BLaER1 (cell line): ENCODE measurements around the gene ACTBL2.

Experiments
- H3K27ac ChIP-seq: shearing (Covaris generic); formaldehyde crosslinking; 2 replicates; pipeline ENCODE4 v1.8.1; 2022
- H3K27me3 ChIP-seq: shearing (Covaris generic); formaldehyde crosslinking; 2 replicates; pipeline ENCODE4 v1.8.1; 2022
- H3K36me3 ChIP-seq: shearing (Covaris generic); formaldehyde crosslinking; 2 replicates; pipeline ENCODE4 v1.8.1; 2022
- H3K4me1 ChIP-seq: shearing (Covaris generic); formaldehyde crosslinking; 2 replicates; pipeline ENCODE4 v1.8.1; 2022
- H3K4me2 ChIP-seq: shearing (Covaris generic); formaldehyde crosslinking; 2 replicates; pipeline ENCODE4 v1.8.1; 2022
- H3K4me3 ChIP-seq: shearing (Covaris generic); formaldehyde crosslinking; 2 replicates; pipeline ENCODE4 v1.8.1; 2022
- H3K9ac ChIP-seq: shearing (Covaris generic); formaldehyde crosslinking; 2 replicates; pipeline ENCODE4 v1.8.1; 2022
- H3K9me3 ChIP-seq: shearing (Covaris generic); formaldehyde crosslinking; 2 replicates; pipeline ENCODE4 v1.8.1; 2022
- H4K20me1 ChIP-seq: shearing (Covaris generic); formaldehyde crosslinking; 2 replicates; pipeline ENCODE4 v1.8.1; 2022
- Cebpa-rat ChIP-seq: shearing (Covaris generic); IDR thresholded peaks from 2 replicates; pipeline ENCODE4 v1.8.1; 2022

ACTBL2 gene

GRCh38 chr5:57450991-57451876 is 31.4 kb downstream of the ACTBL2 start:
- peak overlapping the region; percentile 21 for H3K4me2 ChIP-seq
- H3K4me3 ChIP-seq: no peak overlapping the region
- H3K27me3 ChIP-seq: no peaks in the 10 kb centered on the region
- no peak overlapping the region for H3K27ac ChIP-seq
- peaks cover 18% of the 10 kb centered on the region for H3K4me1 ChIP-seq
- no peaks in the 10 kb centered on the region for H3K36me3 ChIP-seq
- H3K9me3 ChIP-seq: no peaks in the 10 kb centered on the region
- no peaks in the 10 kb centered on the region for H4K20me1 ChIP-seq
- no peak overlapping the region for H3K9ac ChIP-seq
- TF ChIP-seq Cebpa-rat: no peak

- H3K4me1 ChIP-seq: peaks cover 43% of the 10 kb centered on the region
- H3K4me3 ChIP-seq: no peak overlapping the region
- H3K9me3 ChIP-seq: no peaks in the 10 kb centered on the region
- no peak overlapping the region for H3K4me2 ChIP-seq
- no peaks in the 10 kb centered on the region for H3K27me3 ChIP-seq
- H3K27ac ChIP-seq: no peak overlapping the region
- no peaks in the 10 kb centered on the region for H4K20me1 ChIP-seq
- TF ChIP-seq Cebpa-rat: no peak
- H3K36me3 ChIP-seq: no peaks in the 10 kb centered on the region
- no peak overlapping the region for H3K9ac ChIP-seq
Observed at GRCh38 chr5:57448751-57449150, 33.9 kb downstream of the ACTBL2 start.

- no peak overlapping the region for H3K4me3 ChIP-seq
- no peaks in the 10 kb centered on the region for H4K20me1 ChIP-seq
- H3K27ac ChIP-seq: no peak overlapping the region
Observed at GRCh38 chr5:57448287-57448686, 34.3 kb downstream of the ACTBL2 start.

GRCh38 chr5:57447658-57448057 is 35.0 kb downstream of the ACTBL2 start:
- Histone ChIP-seq H3K27me3 (no peaks in the 10 kb centered on the region), H3K9ac (no peak overlapping the region), H3K4me1 (peaks cover 54% of the 10 kb centered on the region), H4K20me1 (no peaks in the 10 kb centered on the region), H3K9me3 (no peaks in the 10 kb centered on the region), H3K4me2 (no peak overlapping the region), H3K4me3 (no peak overlapping the region), H3K27ac (no peak overlapping the region), H3K36me3 (no peaks in the 10 kb centered on the region)
- no peak for TF ChIP-seq Cebpa-rat

More at GRCh38 chr5:57448287-57448686, 34.3 kb downstream of the ACTBL2 start:
- Histone ChIP-seq H3K9ac (no peak overlapping the region), H3K4me1 (peaks cover 47% of the 10 kb centered on the region), H3K27me3 (no peaks in the 10 kb centered on the region), H3K4me2 (no peak overlapping the region), H3K9me3 (no peaks in the 10 kb centered on the region), H3K36me3 (no peaks in the 10 kb centered on the region)
- no peak for TF ChIP-seq Cebpa-rat

GRCh38 chr5:57446966-57447365 is 35.6 kb downstream of the ACTBL2 start:
- Histone ChIP-seq H3K4me2 (no peak overlapping the region), H4K20me1 (no peaks in the 10 kb centered on the region), H3K9me3 (no peaks in the 10 kb centered on the region), H3K4me3 (no peak overlapping the region), H3K4me1 (peaks cover 60% of the 10 kb centered on the region), H3K27ac (no peak overlapping the region), H3K27me3 (no peaks in the 10 kb centered on the region), H3K36me3 (no peaks in the 10 kb centered on the region), H3K9ac (no peak overlapping the region)
- TF ChIP-seq Cebpa-rat: no peak

GRCh38 chr5:57445705-57446037 is 36.9 kb downstream of the ACTBL2 start:
- Histone ChIP-seq H3K27ac (peak overlapping the region; percentile 60; the same call in 1 of the 2 replicates), H3K4me2 (peak overlapping the region; percentile 84), H4K20me1 (no peaks in the 10 kb centered on the region), H3K9me3 (no peaks in the 10 kb centered on the region), H3K27me3 (no peaks in the 10 kb centered on the region), H3K4me1 (peaks cover 63% of the 10 kb centered on the region), H3K9ac (peak overlapping the region; percentile 42; the same call in 1 of the 2 replicates), H3K4me3 (0 out of 2 replicates have a peak overlapping the region, but pooled peaks have one; percentile 27), H3K36me3 (no peaks in the 10 kb centered on the region)
- no peak for TF ChIP-seq Cebpa-rat

- Histone ChIP-seq H3K9me3 (no peaks in the 10 kb centered on the region), H3K4me3 (peak overlapping the region; percentile 27), H3K4me2 (peak overlapping the region; percentile 84), H3K27ac (peak overlapping the region; percentile 60), H4K20me1 (no peaks in the 10 kb centered on the region), H3K4me1 (peaks cover 68% of the 10 kb centered on the region), H3K27me3 (no peaks in the 10 kb centered on the region), H3K36me3 (no peaks in the 10 kb centered on the region), H3K9ac (peak overlapping the region; percentile 42)
- no peak for TF ChIP-seq Cebpa-rat
Observed at GRCh38 chr5:57445006-57445704, 37.5 kb downstream of the ACTBL2 start.

- Histone ChIP-seq H3K9ac (no peak overlapping the region), H3K27me3 (no peaks in the 10 kb centered on the region), H3K27ac (peak overlapping the region; percentile 76), H3K36me3 (no peaks in the 10 kb centered on the region), H3K4me2 (peak overlapping the region; percentile 81), H3K4me1 (peaks cover 97% of the 10 kb centered on the region), H3K9me3 (no peaks in the 10 kb centered on the region), H3K4me3 (no peak overlapping the region), H4K20me1 (no peaks in the 10 kb centered on the region)
- TF ChIP-seq Cebpa-rat: no peak
Observed at GRCh38 chr5:57442080-57442839, 40.4 kb downstream of the ACTBL2 start.

- Histone ChIP-seq H3K4me1 (peaks cover 100% of the 10 kb centered on the region), H4K20me1 (no peaks in the 10 kb centered on the region), H3K9me3 (no peaks in the 10 kb centered on the region), H3K4me3 (no peak overlapping the region), H3K36me3 (no peaks in the 10 kb centered on the region), H3K9ac (peak overlapping the region; percentile 27; the same call in 1 of the 2 replicates), H3K4me2 (peak overlapping the region; percentile 81), H3K27me3 (no peaks in the 10 kb centered on the region), H3K27ac (peak overlapping the region; percentile 76)
- TF ChIP-seq Cebpa-rat: no peak
Observed at GRCh38 chr5:57441557-57441956, 41.1 kb downstream of the ACTBL2 start.

GRCh38 chr5:57439601-57440000 is 43.0 kb downstream of the ACTBL2 start:
- Histone ChIP-seq H3K4me2 (no peak overlapping the region), H4K20me1 (no peaks in the 10 kb centered on the region), H3K9me3 (no peaks in the 10 kb centered on the region; the same call in 1 of the 2 replicates), H3K9ac (no peak overlapping the region), H3K36me3 (no peaks in the 10 kb centered on the region), H3K4me3 (no peak overlapping the region), H3K27me3 (no peaks in the 10 kb centered on the region), H3K27ac (no peak overlapping the region), H3K4me1 (peaks cover 81% of the 10 kb centered on the region)
- TF ChIP-seq Cebpa-rat: no peak
